ENCODE measurements around the gene CDH23.

The CDH23 gene

DNA sequence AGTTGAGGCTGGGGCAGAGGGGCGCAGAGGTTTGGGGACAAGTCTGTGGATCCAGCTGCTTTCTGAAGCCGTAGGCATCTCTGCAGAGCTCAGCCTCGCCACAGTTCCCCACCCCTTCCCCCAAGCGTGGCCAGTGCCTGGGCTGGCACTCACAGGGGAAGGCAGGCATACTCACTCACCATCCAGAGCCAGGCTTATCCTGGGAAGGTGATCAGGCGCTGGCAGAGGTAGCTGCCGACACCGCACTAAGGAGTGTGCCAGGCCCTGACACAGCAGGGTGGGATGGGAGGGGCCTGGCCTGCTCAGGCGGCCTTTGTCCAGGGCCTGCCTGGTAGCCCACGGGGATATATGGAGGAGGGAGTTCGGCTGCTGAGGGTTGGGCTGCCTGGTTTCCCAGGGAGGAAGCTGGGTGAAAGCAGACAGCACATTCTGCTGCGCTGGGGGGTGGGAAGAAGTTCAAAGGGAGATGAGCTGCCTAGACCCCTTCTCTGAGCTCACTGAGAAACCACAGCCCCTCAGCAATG, 360.7 kb downstream of the CDH23 start:
- no peak for DNase-seq (ENCODE audit: low spot score)

DNA sequence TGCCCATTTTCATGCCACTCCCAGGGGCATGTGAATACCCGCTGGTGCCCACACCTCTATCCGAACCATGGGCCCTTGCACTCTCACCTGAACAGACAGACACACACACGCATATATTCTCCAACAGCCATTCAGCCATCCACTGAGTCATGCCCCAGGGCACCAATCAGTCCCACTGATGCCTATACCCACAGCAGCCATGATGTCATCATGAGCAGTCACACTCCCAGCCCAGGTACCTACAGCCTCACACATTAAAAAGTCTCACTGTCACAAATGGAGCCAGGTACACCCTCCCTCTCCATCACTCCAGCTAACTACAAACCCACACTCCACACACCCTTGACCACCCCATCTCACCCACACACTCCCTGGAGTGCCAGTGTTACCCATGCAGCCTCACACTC, 364.4 kb downstream of the CDH23 start:
- no peak for DNase-seq (ENCODE audit: low spot score)

DNA sequence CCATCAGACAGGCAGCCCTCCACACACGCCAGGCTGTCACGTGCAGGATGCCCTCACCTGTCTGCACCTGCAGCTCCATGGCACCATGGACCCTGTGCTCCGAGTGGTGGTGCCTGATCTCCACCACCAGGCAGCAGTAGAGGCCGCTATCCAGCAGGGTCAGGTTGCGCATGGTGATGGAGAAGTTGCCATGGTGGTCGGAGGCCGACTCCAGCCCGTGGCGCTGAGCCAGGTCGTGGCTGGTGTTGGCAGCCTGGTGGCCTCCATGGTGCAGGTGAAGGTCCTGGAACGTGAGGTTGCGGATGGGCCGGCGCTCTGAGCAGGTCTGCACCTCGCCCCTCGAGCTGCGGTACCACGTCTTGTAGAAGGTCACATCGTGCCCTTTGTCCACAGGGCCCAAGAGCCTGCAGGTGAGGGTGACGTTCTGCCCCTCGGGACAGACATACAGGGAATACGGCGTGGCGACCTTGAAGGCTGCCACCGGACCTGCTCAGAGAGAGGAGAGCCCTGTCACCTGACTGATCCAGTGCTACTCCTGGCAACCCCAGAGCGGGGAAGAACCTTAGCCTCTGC, 364.9 kb downstream of the CDH23 start:
- DNase-seq (ENCODE audit: low spot score): no peak

DNA sequence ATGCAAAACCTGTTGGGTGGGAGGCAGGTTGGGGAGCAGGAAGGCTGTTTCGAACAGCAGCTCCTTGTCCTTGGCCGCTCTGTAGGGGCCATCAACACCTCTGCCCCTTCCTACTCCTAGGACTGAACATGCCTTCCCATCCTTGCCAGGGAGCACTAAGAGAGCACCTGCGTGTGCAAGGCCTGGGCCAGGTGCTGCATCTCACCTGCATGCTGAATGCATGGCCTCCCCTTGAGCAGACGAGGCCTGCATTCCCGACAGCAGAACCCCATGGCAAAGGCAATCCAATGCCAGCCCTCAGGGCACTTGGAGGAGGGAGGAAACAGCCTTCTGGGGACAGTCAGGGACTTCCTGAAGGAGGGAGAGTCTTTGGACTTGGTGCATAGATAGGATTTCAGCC, 365.6 kb downstream of the CDH23 start:
- no peak for DNase-seq (ENCODE audit: low spot score)

DNA sequence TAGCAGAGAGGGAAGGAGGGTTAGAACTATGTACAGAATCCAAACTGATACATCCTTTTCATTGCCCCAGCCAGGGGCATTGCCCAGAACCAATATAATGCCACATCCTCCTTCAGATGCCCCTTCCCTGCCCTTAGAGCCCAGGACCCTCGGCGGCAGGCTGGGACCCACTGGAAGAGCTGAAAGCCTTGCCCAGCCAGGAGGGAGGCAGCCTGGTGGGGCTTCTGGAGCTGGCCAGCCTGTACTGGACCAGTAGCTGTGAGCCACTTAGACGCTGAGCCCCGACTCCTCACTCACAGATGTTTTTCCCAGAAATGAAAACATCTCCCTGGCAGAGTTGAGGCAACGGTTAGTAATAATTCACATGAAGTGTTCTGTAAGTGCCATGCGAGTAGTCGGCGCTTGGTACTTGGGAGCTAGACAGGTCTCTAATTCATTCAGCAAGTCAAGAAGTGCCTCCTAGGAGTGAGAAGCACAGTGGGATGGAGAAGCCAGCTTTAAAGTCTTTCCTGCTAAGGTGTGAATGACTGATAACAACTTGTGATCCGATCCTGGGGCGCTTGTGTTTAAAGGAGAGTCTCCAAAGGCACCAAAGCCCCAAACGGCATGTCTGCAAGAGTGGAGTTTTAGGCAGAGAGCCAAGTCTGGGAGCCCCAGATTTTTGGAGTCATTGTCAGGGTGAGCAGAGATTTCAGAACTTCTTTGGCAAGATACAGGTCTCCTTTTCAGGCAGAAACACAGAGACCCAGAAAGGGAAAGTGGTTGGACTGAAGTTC, 366.8 kb downstream of the CDH23 start:
- peak; percentile 31 for DNase-seq (ENCODE audit: low spot score)

DNA sequence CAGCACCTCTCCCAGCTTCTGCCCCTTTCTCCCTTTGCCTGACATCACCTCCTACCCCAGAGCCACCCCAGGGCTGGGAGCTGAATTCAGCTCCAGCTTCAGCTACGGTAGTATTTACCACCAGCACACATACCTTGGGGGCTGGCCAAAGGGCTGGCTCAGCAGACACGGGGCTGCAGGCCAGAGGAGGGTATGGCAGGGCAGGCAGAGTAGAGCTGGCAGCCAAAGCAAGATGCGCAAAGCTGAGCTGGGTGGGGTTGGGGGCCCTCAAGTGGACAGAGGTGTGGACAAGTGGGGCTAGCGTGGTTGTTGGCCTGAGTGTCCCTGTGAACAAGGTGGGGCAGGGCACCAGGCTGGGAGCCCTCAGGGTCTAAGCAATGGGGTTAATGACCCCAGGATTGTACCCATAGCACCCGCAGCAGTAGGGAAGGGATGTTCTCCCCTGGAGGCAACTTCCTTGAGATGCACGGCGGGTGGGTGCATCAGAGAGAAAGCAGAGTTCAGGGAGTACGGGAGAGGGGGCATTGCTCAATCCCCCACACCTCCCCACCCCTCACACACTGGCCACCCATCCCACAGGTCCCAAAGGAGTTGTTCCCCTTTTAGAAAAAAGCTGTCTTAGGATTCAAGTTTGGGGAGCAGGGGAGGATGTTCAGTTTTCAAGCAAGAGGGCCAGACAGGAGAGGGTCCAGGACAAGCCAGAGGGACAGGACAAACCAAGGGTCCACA, 368.6 kb downstream of the CDH23 start:
- DNase-seq (ENCODE audit: low spot score): no peak

DNA sequence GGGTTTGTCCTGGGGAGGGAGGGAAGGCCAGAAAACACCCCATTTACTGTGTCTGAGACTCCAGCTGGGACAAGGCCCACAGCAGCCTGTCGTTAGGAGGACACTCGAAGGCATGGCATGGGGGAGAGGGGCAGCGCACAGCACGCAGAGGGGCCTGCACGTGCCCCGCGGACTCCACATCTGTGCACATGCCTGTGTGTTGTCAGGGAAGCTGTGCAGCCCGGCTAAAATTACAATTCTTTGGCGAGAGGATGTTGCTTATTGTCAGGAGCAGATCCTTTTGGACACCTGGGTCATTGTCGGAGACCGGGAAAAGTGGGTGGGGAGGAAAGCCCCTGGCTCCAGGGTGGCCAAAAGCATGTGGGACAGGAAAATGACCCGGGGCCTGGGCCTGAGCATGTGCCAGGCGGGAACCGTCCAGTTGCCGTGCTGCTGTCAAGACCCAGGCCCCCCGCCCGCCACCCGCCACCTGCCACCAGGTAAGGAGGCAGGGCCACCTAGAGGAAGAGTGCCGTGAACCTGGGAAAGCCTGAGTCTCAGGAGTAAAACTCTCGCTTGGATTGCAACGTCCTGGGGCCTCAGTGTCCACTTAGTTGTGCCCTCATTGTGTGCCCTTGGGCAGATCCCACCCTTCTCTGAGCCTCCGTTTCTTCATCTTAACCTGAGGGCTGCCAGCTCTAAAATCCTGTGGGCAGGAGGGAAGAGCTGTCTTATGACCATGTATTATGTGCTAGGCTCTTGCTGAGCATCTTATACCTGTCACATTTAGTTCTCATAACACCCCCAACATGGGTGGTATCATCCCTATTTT, 369.4 kb downstream of the CDH23 start:
- no peak for DNase-seq (ENCODE audit: low spot score)

DNA sequence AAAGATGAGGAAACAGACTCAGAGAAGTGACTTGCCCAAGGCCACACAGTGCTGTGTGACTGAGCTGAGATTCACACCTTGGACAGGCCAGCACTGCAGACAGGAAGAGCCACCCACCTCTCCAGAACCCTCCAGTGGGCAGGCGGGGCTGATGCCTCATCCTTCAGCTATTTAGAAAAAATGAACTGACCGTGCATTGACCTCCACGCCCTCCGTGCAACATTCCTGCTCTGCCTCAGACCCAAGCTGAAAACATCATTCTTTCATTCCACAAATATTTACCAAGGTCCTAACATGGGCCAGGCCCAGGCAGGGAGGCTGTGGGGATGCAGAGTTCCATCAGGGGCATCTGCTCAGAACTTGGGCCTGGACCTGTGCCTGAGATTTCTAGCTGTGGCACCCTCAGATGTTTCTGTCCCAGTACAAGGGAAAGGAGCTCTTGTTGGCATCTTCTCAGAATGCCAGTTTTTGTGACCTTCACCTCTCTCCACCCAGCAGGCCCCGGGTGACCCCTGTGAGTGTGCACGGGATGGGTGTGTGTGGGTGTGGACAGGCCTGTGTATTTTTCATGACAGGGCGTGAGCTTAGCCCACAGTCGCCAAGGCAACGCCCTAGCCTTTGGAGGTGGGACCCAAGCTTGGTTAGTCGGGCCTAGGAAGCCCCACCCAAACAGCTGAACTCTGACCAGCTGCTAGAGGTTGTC, 370.1 kb downstream of the CDH23 start:
- DNase-seq (ENCODE audit: low spot score): peak; percentile 91

DNA sequence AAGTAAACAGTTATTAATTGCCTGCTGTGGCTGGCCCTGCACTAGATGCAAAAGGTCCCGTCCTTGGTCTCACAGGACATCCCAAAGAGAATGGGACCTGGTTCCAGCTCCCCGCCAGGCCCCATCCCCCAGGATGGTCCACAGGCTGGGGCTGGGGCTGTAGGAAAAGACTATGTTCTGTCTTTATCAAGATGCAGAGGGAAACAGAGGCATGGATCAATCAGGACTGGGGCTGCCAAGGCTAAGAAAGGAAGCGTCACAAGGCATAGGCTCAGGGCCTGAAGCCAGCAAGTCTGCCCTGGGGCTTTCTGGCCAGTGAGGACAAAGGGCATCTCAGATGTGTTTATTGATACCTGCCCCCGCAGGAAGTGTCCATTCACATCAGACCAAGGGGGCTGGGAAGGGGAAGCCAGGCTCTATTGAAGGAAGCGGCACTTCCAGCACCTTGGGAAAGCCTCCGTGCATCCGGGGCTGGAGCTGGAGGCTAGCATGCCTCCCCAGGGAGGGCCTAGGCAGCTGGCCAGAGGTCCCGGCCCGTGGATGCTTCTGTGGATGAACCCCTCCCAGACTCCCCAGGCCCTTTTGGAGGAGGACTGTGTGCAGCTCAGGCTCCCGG, 370.8 kb downstream of the CDH23 start:
- no peak for DNase-seq (ENCODE audit: low spot score)

DNA sequence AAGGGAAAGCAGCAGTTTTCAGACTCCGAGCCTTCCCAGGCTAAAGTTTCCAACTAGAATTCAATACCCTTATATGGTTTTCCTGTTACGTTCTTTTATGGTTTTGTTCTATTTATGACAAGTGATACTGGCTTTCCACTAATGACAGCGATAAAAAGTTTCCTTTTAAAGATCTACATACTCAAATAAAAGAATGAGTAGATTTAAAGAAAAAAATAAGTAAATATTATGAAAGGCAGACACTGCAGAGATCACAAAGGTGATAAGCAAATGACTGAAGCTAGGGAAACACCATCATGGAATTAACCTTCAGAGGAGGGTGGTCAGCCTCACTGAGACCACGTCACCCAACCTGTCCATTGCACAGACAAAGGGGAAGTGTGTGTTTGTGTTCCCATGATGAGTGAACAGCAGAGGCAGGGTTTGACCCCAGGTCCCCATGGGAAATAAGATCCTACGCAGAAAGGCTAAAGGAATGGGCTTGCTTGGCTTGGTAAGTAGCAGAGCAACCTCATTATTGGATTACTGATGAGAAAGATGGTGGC, 372.6 kb downstream of the CDH23 start:
- no peak for DNase-seq (ENCODE audit: low spot score)

DNA sequence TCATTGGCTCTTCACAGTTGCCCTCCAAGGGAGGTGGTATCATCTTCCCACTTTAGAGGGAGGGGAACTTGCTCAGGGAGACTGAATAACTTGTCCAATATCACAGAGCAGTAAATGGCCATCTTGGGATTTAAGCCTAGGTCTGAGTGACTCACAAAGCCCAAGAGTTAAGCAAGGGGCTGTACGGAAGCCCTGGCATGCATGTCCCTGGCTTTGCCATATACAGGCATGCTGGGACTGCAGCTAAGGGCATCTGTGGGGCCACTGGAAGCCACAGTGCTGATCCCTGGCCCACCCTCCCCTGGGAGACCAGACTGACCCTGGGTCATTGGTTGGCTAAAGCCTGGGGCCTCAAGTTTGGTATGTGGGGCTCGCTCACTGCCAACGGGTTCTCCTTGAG, 373.5 kb downstream of the CDH23 start:
- DNase-seq (ENCODE audit: low spot score): no peak

DNA sequence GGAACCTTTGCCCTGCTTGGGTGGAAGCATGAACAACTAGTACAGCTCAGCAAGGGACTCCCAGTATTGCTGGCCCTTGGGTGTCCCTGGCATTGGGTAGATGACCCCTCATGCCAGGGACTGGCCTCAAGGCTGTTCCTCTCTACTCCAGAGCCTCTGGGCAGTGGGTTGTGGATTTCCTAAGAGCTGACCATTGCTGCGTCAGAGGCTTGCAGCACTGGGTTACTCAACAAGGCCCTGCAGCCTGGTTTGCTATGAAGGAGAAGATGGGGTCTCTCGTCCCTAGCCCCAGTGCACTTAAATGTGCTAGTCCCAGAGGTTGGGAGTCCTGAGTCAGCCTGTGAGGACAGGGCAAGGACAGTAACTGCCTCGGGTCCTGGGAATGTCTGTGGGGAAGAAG, 374.1 kb downstream of the CDH23 start:
- DNase-seq (ENCODE audit: low spot score): no peak

DNA sequence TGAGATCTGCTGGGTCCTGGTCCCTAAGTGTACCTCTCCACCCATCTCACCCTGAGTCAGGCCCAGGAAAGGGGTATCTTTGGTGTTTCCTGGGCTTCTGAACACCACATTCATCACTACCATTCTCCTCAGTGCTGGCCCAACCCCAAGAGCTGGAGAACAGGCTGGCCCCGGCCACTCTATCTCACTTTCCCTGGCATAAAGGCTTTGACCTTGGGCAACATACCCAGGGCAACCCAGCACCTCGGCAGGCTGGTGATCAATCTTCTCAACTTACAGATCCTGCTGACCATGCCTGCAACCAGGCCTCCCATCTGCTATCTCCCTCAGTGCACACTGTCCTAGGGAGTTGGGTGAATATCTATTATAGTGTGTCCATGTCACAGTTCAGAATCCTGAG, 374.5 kb downstream of the CDH23 start:
- no peak for DNase-seq (ENCODE audit: low spot score)

DNA sequence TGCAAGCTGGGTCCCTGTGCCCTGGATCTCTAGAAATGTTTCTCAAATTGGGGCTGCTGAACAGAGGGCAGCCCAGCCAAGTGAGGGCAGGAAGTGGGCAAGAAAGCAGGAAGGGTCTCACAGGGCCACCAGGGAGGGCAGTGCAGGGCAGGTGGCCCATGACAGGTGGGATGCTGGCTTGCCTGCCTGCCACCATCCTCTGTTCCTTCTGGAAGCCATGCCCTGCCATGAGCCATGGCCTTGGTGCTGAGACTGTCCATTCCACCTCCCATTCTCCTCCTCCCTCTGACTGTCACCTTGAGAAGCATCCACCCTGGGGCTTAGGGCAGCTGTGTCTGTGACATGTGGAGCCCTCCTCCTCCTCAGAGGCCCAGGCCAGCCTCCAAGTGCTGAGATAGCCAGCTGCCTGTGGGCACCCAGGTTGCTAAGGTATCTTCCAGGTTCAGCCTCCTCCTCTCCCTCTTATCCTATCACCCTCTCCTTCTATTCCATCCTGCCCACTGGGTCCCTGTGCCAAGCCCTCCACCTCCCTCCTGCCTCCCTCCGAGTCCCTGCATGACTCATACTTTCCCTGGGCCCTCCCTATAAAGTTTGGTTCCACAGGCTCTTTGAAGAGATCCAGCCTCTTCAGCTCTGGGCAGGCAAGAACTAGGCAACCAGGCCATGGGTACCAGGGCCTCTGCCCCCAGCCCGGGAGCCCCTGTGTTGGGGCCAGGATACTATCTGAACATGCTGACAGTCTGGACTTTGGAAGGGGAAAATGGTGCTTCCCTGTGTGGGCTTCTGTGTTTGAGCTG, 375.3 kb downstream of the CDH23 start:
- peak; percentile 81 for DNase-seq (ENCODE audit: low spot score)

DNA sequence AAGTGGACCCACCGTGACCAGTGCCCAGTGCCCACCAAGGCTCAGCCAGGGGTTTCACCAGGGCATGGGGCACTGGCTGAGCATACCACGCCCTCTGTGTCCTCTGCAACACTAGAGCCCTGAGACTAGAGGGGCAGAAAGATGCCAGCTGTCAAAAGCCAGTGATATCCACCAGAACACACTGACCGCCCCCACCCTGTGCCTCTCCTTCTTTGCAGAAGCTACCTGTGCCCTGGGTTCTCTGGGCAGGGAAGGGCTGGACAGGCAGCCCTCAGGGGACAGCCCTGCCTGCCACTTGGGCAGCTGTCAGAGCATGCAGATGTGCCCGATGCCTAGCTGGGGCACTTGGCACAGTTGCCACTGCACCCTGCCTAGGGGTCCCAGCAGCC, 376.1 kb downstream of the CDH23 start:
- peak; percentile 52 for DNase-seq (ENCODE audit: low spot score)

DNA sequence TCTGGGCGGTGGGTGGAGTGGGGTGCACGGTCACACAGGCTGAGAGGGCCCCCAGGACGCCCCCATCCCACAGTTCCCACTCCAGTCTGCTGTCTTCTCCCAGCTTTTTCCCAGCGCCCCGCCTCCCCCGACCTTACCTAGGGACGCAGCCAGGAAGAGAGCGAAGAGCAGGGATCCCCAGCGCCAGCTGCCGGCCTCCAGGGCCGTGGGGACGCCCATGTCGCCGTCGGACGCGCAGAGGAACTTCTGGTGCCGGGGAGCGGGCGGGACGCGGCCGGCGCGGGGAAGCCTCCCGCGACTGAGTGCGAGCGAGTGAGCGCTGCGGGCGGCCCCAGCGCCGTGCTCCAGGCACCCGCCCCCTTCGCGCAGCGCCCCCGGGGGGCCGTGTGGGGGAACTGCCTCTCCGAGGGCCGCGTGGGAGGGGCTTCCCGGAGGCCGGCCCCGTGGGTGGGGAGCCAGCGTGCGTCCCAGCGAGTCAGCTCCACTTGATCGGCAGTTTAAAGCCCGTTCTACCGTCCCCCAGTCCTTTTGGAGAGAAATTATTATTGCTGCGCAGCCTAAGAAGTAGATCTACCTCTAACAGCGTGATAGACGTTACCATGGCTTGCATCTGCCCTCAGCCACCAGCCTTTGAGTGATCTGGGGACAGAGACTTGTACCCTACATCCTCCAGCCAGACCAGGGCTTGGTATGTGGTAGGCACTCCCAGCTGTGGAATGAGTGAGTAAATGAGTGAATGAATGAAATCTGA, 376.7 kb downstream of the CDH23 start, which contains the start of gene VSIR:
VSIR (minus strand) TSS at position 300 of the 751 bp plus-strand sequence; CDS start at position 219, 81 bp downstream.
- DNase-seq (ENCODE audit: low spot score): peak; percentile 91

DNA sequence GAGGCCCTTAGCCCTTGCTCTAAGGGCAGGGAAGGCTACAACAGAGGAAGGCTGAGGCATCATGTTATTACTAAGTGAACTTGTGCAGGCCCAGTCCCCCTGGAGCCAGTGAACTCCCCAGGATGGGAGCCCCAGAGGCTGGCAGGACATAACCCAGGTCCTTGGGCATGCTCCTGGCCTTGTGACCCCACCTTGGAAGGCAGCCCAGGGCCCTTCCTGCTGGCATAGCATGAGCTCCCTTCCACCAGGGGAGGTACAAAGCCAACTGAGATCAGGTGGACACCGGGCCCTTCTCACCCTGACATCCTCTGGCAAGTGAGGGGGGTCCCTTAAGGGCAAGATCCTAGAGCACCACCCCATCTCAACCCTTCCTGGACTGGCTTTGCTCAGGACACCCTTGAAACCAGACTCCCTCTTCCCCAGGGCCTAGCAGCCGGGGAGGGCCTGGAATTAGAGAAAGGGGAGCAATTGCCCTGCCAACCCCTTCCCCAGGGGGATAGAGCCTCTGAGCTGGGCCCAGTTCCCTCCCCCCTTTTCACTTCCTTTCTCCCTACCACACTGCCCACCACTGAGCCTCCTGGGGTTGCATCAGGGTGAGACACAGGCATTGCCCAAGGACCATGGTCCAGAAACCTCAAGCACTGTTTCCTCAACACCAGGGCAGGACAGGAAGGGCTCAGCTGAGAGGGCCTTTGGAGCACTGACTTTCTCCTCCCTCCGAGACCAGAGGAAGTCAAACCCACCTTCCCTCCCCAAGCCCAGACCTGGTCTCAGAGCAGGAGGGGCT, 378.4 kb downstream of the CDH23 start:
- no peak for DNase-seq (ENCODE audit: low spot score)

DNA sequence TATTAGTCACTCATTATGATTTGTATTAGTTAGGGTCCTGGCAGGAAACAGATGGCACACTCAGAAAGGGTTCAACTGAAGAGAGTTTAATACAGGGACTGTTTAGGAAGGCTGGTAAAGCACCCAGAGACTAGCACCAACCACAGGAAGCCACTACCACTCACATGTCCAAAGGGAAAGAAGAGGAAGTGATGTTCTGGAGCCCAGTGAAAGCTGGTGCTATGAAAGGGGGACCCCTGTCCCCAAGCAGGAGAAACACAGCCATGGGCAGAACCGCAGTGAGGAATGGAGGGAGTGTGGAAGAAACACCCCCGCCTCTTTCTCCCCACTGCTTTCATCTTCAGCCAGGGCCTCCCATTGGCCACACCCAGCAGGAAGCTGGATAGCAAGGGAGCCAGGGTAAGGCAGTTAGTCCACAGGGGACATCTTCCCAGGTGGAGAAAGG, 379.8 kb downstream of the CDH23 start:
- no peak for DNase-seq (ENCODE audit: low spot score)

Data from hematopoietic multipotent progenitor cell treated with erythropoietin and hydrocortisone succinate and interleukin-3 and kit ligand, for 15 days (in vitro differentiated cells).